ENCODE data around the gene FIG4.
A peak's percentile ranks its signal among the peaks of the same experiment; 100 is the strongest.
"Not testable (repeated sequence)": the region's sequence is repeated elsewhere in the genome, so short reads cannot be mapped to it uniquely, and the experiment has no call there.

The FIG4 gene

GRCh38 chr6:109676724-109677123 lies 14.4 kb upstream of the FIG4 start:
- Histone ChIP-seq H3K4me1 (ENCODE audit: control insufficient read depth, insufficient read depth, low read length, poor library complexity, severe bottlenecking) (peaks cover 11% of the 10 kb centered on the region), H3K36me3 (ENCODE audit: control insufficient read depth, insufficient read depth, low read length) (no peaks in the 10 kb centered on the region), H3K4me3 (ENCODE audit: extremely low read depth, insufficient read depth, low read length, poor library complexity, severe bottlenecking) (no peak overlapping the region), H3K27ac (ENCODE audit: low read depth, low read length, severe bottlenecking) (no peak overlapping the region), H3K9me3 (ENCODE audit: control insufficient read depth, low read length) (no peaks in the 10 kb centered on the region)
- no CpG with 5 or more reads among the region's 1 CpG for WGBS, 2 experiments (ENCODE audit: insufficient coverage in 2 of 2)

DNA sequence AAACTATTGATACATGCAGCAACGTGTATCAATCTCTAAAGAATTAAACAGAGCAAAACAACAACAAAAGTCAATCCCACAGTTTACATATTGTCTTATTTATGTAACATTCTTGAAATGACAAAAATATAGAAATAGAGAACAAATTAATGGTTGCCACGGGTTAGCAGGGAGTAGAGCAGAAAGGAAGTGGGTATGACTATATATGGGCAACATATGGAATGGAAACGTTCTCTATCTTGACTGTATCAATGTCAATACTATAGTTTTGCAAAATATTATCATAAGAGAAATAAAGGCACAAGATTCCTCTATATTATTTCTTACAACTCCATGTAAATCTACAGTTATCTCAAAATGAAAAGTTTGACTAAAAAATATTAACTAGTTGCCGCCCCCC lies 12.9 kb upstream of the FIG4 start:
- WGBS, 2 experiments (ENCODE audit: insufficient coverage in 2 of 2): 67 to 80% methylated on average over 1 of the region's 4 CpGs
- no peaks in the 10 kb centered on the region for H3K9me3 ChIP-seq (ENCODE audit: control insufficient read depth, low read length)

GRCh38 chr6:109678661-109679505 lies 12.2 kb upstream of the FIG4 start:
- not testable (repeated sequence) for H3K4me1 ChIP-seq (ENCODE audit: control insufficient read depth, insufficient read depth, low read length, poor library complexity, severe bottlenecking); H3K4me3 ChIP-seq (ENCODE audit: extremely low read depth, insufficient read depth, low read length, poor library complexity, severe bottlenecking); H3K9me3 ChIP-seq (ENCODE audit: control insufficient read depth, low read length); H3K36me3 ChIP-seq (ENCODE audit: control insufficient read depth, insufficient read depth, low read length)
- WGBS, 2 experiments (ENCODE audit: insufficient coverage in 2 of 2): 64 to 66% methylated on average over 5 to 10 of the region's 15 CpGs
- peak overlapping the region; percentile 66 for H3K27ac ChIP-seq (ENCODE audit: low read depth, low read length, severe bottlenecking)

More for the DNA sequence above, 12.9 kb upstream of the FIG4 start:
- Histone ChIP-seq H3K4me1 (ENCODE audit: control insufficient read depth, insufficient read depth, low read length, poor library complexity, severe bottlenecking) (peaks cover 6% of the 10 kb centered on the region), H3K36me3 (ENCODE audit: control insufficient read depth, insufficient read depth, low read length) (no peaks in the 10 kb centered on the region), H3K27ac (ENCODE audit: low read depth, low read length, severe bottlenecking) (no peak overlapping the region), H3K4me3 (ENCODE audit: extremely low read depth, insufficient read depth, low read length, poor library complexity, severe bottlenecking) (no peak overlapping the region)

GRCh38 chr6:109686566-109687265 lies 4.4 kb upstream of the FIG4 start:
- no peak overlapping the region for H3K27ac ChIP-seq (ENCODE audit: low read depth, low read length, severe bottlenecking)

DNA sequence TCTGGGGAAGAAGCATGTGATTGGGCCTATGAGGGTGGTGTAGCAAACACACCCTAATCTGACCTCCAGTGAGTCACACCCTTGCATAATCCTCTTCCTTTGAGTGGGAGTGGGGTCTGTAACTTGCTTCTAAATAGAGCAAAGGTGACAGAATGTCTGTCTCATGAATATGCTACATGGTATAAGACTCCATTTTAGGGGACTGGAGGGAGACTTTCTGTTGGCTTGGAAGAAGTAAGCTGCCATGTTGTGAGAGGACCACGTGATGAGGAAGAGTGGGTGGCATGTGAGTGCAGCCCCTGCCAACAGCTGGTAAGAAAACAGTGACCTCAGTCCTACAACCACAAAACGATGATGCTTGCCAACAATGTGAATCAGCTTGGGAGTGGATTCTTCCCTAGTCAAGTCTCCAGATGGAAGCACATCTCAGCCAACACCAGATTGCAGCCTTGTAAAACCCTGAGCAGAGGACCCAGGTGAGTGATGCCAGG lies 3.8 kb upstream of the FIG4 start:
- Histone ChIP-seq H3K4me1 (ENCODE audit: control insufficient read depth, insufficient read depth, low read length, poor library complexity, severe bottlenecking) (no peaks in the 10 kb centered on the region), H3K27ac (ENCODE audit: low read depth, low read length, severe bottlenecking) (no peak overlapping the region), H3K9me3 (ENCODE audit: control insufficient read depth, low read length) (no peaks in the 10 kb centered on the region), H3K4me3 (ENCODE audit: extremely low read depth, insufficient read depth, low read length, poor library complexity, severe bottlenecking) (no peak overlapping the region), H3K36me3 (ENCODE audit: control insufficient read depth, insufficient read depth, low read length) (no peaks in the 10 kb centered on the region)
- WGBS, 2 experiments (ENCODE audit: insufficient coverage in 2 of 2): 80% methylated on average over 1 to 2 of the region's 2 CpGs

More at GRCh38 chr6:109686566-109687265, 4.4 kb upstream of the FIG4 start:
- no peak overlapping the region for H3K4me3 ChIP-seq (ENCODE audit: extremely low read depth, insufficient read depth, low read length, poor library complexity, severe bottlenecking)
- H3K9me3 ChIP-seq (ENCODE audit: control insufficient read depth, low read length): no peaks in the 10 kb centered on the region
- H3K4me1 ChIP-seq (ENCODE audit: control insufficient read depth, insufficient read depth, low read length, poor library complexity, severe bottlenecking): no peaks in the 10 kb centered on the region
- 88 to 100% methylated on average over 1 of the region's 1 CpG for WGBS, 2 experiments (ENCODE audit: insufficient coverage in 2 of 2)
- H3K36me3 ChIP-seq (ENCODE audit: control insufficient read depth, insufficient read depth, low read length): no peaks in the 10 kb centered on the region

DNA sequence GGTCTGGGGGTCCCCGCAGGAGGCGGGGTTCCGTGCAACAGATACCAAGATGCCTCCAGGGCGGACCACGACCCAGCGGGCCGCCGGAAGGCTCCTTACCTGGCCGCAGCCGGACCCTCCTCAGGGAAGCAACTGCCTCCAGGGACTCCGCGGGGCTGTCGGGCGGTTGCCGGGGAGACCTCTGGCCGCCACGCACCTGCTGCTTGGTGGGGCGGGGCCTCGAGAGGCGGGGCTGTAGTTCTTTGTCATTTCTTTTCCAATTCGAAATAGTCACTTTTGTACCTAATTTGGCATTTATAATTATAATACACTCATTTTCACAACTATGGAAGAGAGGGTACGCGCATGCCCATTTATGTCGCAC lies 741 bp upstream of the FIG4 start:
- 1% methylated on average over 15 of the region's 24 CpGs for WGBS, 2 experiments (ENCODE audit: insufficient coverage in 2 of 2)
- peak overlapping the region; percentile 84 for H3K4me3 ChIP-seq (ENCODE audit: extremely low read depth, insufficient read depth, low read length, poor library complexity, severe bottlenecking)
- no peaks in the 10 kb centered on the region for H3K9me3 ChIP-seq (ENCODE audit: control insufficient read depth, low read length)
- H3K4me1 ChIP-seq (ENCODE audit: control insufficient read depth, insufficient read depth, low read length, poor library complexity, severe bottlenecking): no peaks in the 10 kb centered on the region
- H3K27ac ChIP-seq (ENCODE audit: low read depth, low read length, severe bottlenecking): peak overlapping the region; percentile 68
- no peaks in the 10 kb centered on the region for H3K36me3 ChIP-seq (ENCODE audit: control insufficient read depth, insufficient read depth, low read length)

DNA sequence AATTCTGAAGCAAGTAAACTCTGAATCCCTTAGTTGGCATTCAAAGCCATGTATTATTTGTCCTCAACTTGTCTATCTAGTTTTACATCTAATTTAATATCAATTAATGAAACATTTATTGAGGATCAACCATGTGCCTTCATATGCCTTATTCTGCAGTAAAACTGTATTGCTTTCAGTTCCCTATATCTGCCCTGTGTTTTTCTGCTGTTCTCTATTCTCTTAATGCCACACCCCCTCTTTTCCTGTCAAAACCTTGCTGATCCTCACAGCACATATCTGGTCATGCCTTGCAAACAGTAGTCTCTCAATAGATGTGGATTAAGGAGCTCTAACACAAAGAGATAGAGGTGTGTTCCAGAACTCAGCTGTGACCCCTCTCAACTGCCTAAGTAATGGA lies 2.0 kb downstream of the FIG4 start:
- H3K4me3 ChIP-seq (ENCODE audit: extremely low read depth, insufficient read depth, low read length, poor library complexity, severe bottlenecking): no peak overlapping the region
- no peak overlapping the region for H3K27ac ChIP-seq (ENCODE audit: low read depth, low read length, severe bottlenecking)
- H3K9me3 ChIP-seq (ENCODE audit: control insufficient read depth, low read length): no peaks in the 10 kb centered on the region
- no peaks in the 10 kb centered on the region for H3K4me1 ChIP-seq (ENCODE audit: control insufficient read depth, insufficient read depth, low read length, poor library complexity, severe bottlenecking)
- no peaks in the 10 kb centered on the region for H3K36me3 ChIP-seq (ENCODE audit: control insufficient read depth, insufficient read depth, low read length)

GRCh38 chr6:109695468-109695867 lies 4.4 kb downstream of the FIG4 start:
- H3K36me3 ChIP-seq (ENCODE audit: control insufficient read depth, insufficient read depth, low read length): no peaks in the 10 kb centered on the region
- WGBS, 2 experiments (ENCODE audit: insufficient coverage in 2 of 2): 50 to 80% methylated on average over 1 to 2 of the region's 4 CpGs
- H3K4me1 ChIP-seq (ENCODE audit: control insufficient read depth, insufficient read depth, low read length, poor library complexity, severe bottlenecking): no peaks in the 10 kb centered on the region
- no peak overlapping the region for H3K27ac ChIP-seq (ENCODE audit: low read depth, low read length, severe bottlenecking)
- H3K9me3 ChIP-seq (ENCODE audit: control insufficient read depth, low read length): no peaks in the 10 kb centered on the region
- no peak overlapping the region for H3K4me3 ChIP-seq (ENCODE audit: extremely low read depth, insufficient read depth, low read length, poor library complexity, severe bottlenecking)

DNA sequence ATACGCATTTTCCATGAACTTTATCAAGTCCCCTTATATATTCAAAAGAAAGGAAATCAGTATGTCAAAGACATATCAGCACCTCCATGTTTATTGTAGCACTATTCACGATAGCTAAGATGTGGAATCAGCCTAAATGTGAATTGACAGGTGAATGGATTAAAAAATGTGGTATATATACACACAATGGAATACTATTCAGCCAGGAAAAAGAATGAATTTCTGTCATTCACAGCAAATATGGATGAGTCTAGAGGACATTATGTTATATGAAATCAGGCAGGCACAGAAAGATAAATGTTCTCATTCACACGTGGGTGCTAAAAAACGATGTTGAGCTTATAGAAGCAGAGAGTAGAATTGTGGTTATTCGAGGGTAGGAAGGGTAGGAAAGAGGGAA lies 5.3 kb downstream of the FIG4 start:
- no peaks in the 10 kb centered on the region for H3K36me3 ChIP-seq (ENCODE audit: control insufficient read depth, insufficient read depth, low read length)
- H3K4me1 ChIP-seq (ENCODE audit: control insufficient read depth, insufficient read depth, low read length, poor library complexity, severe bottlenecking): no peaks in the 10 kb centered on the region
- H3K4me3 ChIP-seq (ENCODE audit: extremely low read depth, insufficient read depth, low read length, poor library complexity, severe bottlenecking): no peak overlapping the region
- H3K9me3 ChIP-seq (ENCODE audit: control insufficient read depth, low read length): no peaks in the 10 kb centered on the region
- no peak overlapping the region for H3K27ac ChIP-seq (ENCODE audit: low read depth, low read length, severe bottlenecking)
- WGBS, 2 experiments (ENCODE audit: insufficient coverage in 2 of 2): 73 to 93% methylated on average over 2 to 3 of the region's 5 CpGs

DNA sequence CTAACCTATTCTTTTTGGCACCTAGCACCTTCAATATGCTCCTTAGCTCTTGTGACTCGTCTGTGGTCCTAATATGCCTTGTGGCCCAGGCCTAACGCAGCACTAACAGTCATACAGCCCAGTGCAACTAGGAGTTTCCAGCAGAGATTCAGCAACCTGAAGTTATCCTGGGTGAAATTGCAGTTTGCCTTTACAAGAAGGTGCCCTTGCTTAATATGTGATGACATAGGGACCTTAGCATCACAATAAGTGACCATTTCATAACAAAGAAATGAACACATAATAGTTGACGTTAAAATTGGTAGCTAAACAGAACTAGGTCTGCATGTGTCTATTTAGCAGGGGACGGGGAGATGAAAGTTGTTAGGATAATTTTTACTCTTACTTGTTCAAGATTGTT lies 10.1 kb downstream of the FIG4 start:
- Histone ChIP-seq H3K4me3 (ENCODE audit: extremely low read depth, insufficient read depth, low read length, poor library complexity, severe bottlenecking) (no peak overlapping the region), H3K27ac (ENCODE audit: low read depth, low read length, severe bottlenecking) (no peak overlapping the region), H3K9me3 (ENCODE audit: control insufficient read depth, low read length) (no peaks in the 10 kb centered on the region), H3K36me3 (ENCODE audit: control insufficient read depth, insufficient read depth, low read length) (no peaks in the 10 kb centered on the region), H3K4me1 (ENCODE audit: control insufficient read depth, insufficient read depth, low read length, poor library complexity, severe bottlenecking) (no peaks in the 10 kb centered on the region)
- WGBS, 2 experiments (ENCODE audit: insufficient coverage in 2 of 2): 87 to 96% methylated on average over 2 of the region's 4 CpGs

- Histone ChIP-seq H3K4me3 (ENCODE audit: extremely low read depth, insufficient read depth, low read length, poor library complexity, severe bottlenecking) (no peak overlapping the region), H3K27ac (ENCODE audit: low read depth, low read length, severe bottlenecking) (no peak overlapping the region), H3K4me1 (ENCODE audit: control insufficient read depth, insufficient read depth, low read length, poor library complexity, severe bottlenecking) (no peaks in the 10 kb centered on the region), H3K36me3 (ENCODE audit: control insufficient read depth, insufficient read depth, low read length) (no peaks in the 10 kb centered on the region), H3K9me3 (ENCODE audit: control insufficient read depth, low read length) (no peaks in the 10 kb centered on the region)
- 92% methylated on average over 1 of the region's 2 CpGs; no CpG with 5 or more reads in 1 of the 2 experiments for WGBS, 2 experiments (ENCODE audit: insufficient coverage in 2 of 2)
Measured at GRCh38 chr6:109701774-109702173, 10.7 kb downstream of the FIG4 start.

All from mesodermal cell (in vitro differentiated cells).